Endodermal cell (in vitro differentiated cells): Measurements from ENCODE around the gene PDXP. TPM values are rescaled to one million over a fixed set of nuclear protein-coding genes. Genes with fewer than 3 reads are reported as not detected.

Source experiments
- DNase-seq: peaks from one replicate; pipeline ENCODE4 v3.0.0-alpha.2; 2017
- H3K27ac ChIP-seq: 2 replicates; pipeline ENCODE4 v1.5.1; 2013; ENCODE audit warnings: mild to moderate bottlenecking, low read depth, low read length, moderate library complexity
- H3K27me3 ChIP-seq: 2 replicates; pipeline ENCODE4 v1.6.1; 2013; ENCODE audit warnings: mild to moderate bottlenecking, low read length, moderate library complexity; ENCODE audit not compliant: insufficient read depth, control insufficient read depth, poor library complexity, severe bottlenecking
- H3K36me3 ChIP-seq: 2 replicates; pipeline ENCODE4 v1.7.0; 2013; ENCODE audit warnings: mild to moderate bottlenecking, low read length, moderate library complexity; ENCODE audit not compliant: control insufficient read depth, insufficient read depth
- H3K4me1 ChIP-seq: one replicate; pipeline ENCODE4 v1.7.0; 2013; ENCODE audit warnings: low read length; ENCODE audit not compliant: control insufficient read depth, insufficient read depth
- H3K4me3 ChIP-seq: 2 replicates; pipeline ENCODE4 v1.5.1; 2013; ENCODE audit warnings: mild to moderate bottlenecking, low read length, moderate library complexity
- H3K9ac ChIP-seq: 2 replicates; pipeline ENCODE4 v1.6.1; 2013; ENCODE audit warnings: mild to moderate bottlenecking, low read length, moderate library complexity; ENCODE audit not compliant: poor library complexity, severe bottlenecking; ENCODE audit errors: extremely low read depth
- H3K9me3 ChIP-seq: 2 replicates; pipeline ENCODE4 v1.6.1; 2013; ENCODE audit warnings: mild to moderate bottlenecking, low read length, moderate library complexity; ENCODE audit not compliant: control insufficient read depth
- H3K27ac Mint-ChIP-seq: 2 replicates; pipeline ENCODE4 v1.8.0; 2020; ENCODE audit warnings: mixed read lengths
- H3K27me3 Mint-ChIP-seq: 2 replicates; pipeline ENCODE4 v1.8.0; 2021; ENCODE audit warnings: mild to moderate bottlenecking, mixed read lengths; ENCODE audit not compliant: insufficient read depth
- H3K36me3 Mint-ChIP-seq: 2 replicates; pipeline ENCODE4 v1.8.0; 2020; ENCODE audit warnings: low read depth, mixed read lengths
- H3K4me1 Mint-ChIP-seq: 2 replicates; pipeline ENCODE4 v1.8.0; 2020; ENCODE audit warnings: mixed read lengths
- H3K4me3 Mint-ChIP-seq: 2 replicates; pipeline ENCODE4 v1.8.0; 2020; ENCODE audit warnings: mild to moderate bottlenecking, moderate library complexity, mixed read lengths
- H3K9me3 Mint-ChIP-seq: 2 replicates; pipeline ENCODE4 v1.8.0; 2020; ENCODE audit warnings: mild to moderate bottlenecking, mixed read lengths
- CTCF ChIP-seq: fragments of 200-600 bp; sonication (generic); conservative IDR thresholded peaks from 2 replicates; pipeline ENCODE4 v1.5.0; 2021; ENCODE audit warnings: antibody characterized with exemption, mild to moderate bottlenecking
- WGBS, 2 experiments: methylation state at CpG; one replicate each; pipeline versions ENCODE4 v1.1.5 to v1.1.7; 2013; ENCODE audit warnings: missing lambda C conversion rate in 2 of 2, mixed read lengths in 1 of 2; ENCODE audit not compliant: insufficient coverage in 1 of 2, insufficient read length in 1 of 2; 5-methylcytosine and 5-hydroxymethylcytosine counted together
- total RNA-seq, 2 donors: library from RNA; stranded (reverse); fragmentation: NEBNext Ultra II Directional in 1 of 2; extraction: Animal tissue kit (Norgen Biotek cat#: 25700) in 1 of 2; gene quantifications; 2 replicates in 1 of 2; 3 replicates in 1 of 2; pipeline ENCODE4 v1.2.1, GENCODE V29; 2021

The PDXP gene
- total RNA-seq, 2 donors from 2014 or later, result 23.5 to 29.3 TPM

- Histone ChIP-seq H3K36me3 (peaks cover 37% of the 10 kb centered on the region), H3K4me1 (no peaks in the 10 kb centered on the region), H3K9ac (no peak overlapping the region), H3K9me3 (no peaks in the 10 kb centered on the region), H3K4me3 (no peak overlapping the region), H3K27ac (no peak overlapping the region), H3K27me3 (no peaks in the 10 kb centered on the region)
- Mint-ChIP-seq H3K27ac (no peak overlapping the region), H3K4me3 (no peak overlapping the region), H3K9me3 (no peaks in the 10 kb centered on the region), H3K36me3 (peaks cover 23% of the 10 kb centered on the region), H3K27me3 (no peaks in the 10 kb centered on the region), H3K4me1 (peaks cover 2% of the 10 kb centered on the region)
- no peak for TF ChIP-seq CTCF
- no peak for DNase-seq
- WGBS, 2 experiments, result 91 to 95% methylated on average over 4 to 6 of the region's 6 CpGs
These were observed 34.5 kb upstream of the PDXP start for GRCh38 chr22:37624017-37624365.

- H3K27ac Mint-ChIP-seq, result no peak overlapping the region
- 96 to 98% methylated on average over 5 to 7 of the region's 7 CpGs for whole genome bisulfite sequencing, 2 experiments
- H3K4me1 ChIP-seq, result no peaks in the 10 kb centered on the region
- no peak overlapping the region for H3K4me3 ChIP-seq
- H3K36me3 Mint-ChIP-seq, result peaks cover 19% of the 10 kb centered on the region
- H3K9me3 Mint-ChIP-seq, result no peaks in the 10 kb centered on the region
- H3K36me3 ChIP-seq, result peaks cover 37% of the 10 kb centered on the region
- no peak for TF ChIP-seq CTCF
- peaks cover 2% of the 10 kb centered on the region for H3K4me1 Mint-ChIP-seq
- no peaks in the 10 kb centered on the region for H3K27me3 ChIP-seq
- no peak overlapping the region for H3K9ac ChIP-seq
- no peak overlapping the region for H3K27ac ChIP-seq
- no peak overlapping the region for H3K4me3 Mint-ChIP-seq
- no peaks in the 10 kb centered on the region for H3K9me3 ChIP-seq
- no peaks in the 10 kb centered on the region for H3K27me3 Mint-ChIP-seq
- DNase-seq, result no peak
These were observed 33.6 kb upstream of the PDXP start for GRCh38 chr22:37624876-37625275.

GRCh38 chr22:37625737-37626136 is 32.8 kb upstream of the PDXP start:
- Mint-ChIP-seq H3K4me1 (peaks cover 2% of the 10 kb centered on the region), H3K9me3 (no peaks in the 10 kb centered on the region), H3K4me3 (no peak overlapping the region), H3K36me3 (peaks cover 14% of the 10 kb centered on the region), H3K27me3 (no peaks in the 10 kb centered on the region), H3K27ac (no peak overlapping the region)
- Histone ChIP-seq H3K27ac (no peak overlapping the region), H3K4me3 (no peak overlapping the region), H3K4me1 (no peaks in the 10 kb centered on the region), H3K36me3 (peaks cover 31% of the 10 kb centered on the region), H3K9ac (no peak overlapping the region), H3K9me3 (no peaks in the 10 kb centered on the region), H3K27me3 (no peaks in the 10 kb centered on the region)
- DNase-seq, result no peak
- TF ChIP-seq CTCF, result no peak
- WGBS, 2 experiments, result 91 to 93% methylated on average over 9 to 14 of the region's 14 CpGs
